Colonic mucosa (tissue), 4 donors: ENCODE results near the gene PTEN. TPM values are rescaled to one million over a fixed set of nuclear protein-coding genes. Genes with fewer than 3 reads are reported as not detected.

Experiments used
- DNase-seq: peaks from one replicate; pipeline ENCODE4 v3.0.0-alpha.2; 2020
- H3K27ac ChIP-seq: fragments of 200-600 bp; one replicate; pipeline ENCODE4 v1.8.0; 2021
- H3K27me3 ChIP-seq: fragments of 200-600 bp; one replicate; pipeline ENCODE4 v1.8.0; 2021
- H3K36me3 ChIP-seq: fragments of 200-600 bp; one replicate; pipeline ENCODE4 v1.8.0; 2021
- H3K4me1 ChIP-seq: fragments of 200-600 bp; one replicate; pipeline ENCODE4 v1.8.0; 2021; ENCODE audit warnings: mild to moderate bottlenecking
- H3K4me3 ChIP-seq: fragments of 200-600 bp; one replicate; pipeline ENCODE4 v1.8.0; 2021
- H3K9ac ChIP-seq, 2 donors: one replicate each; pipeline ENCODE4 v1.7.0; 2013; ENCODE audit warnings: control low read depth in 2 of 2, low read depth in 2 of 2, low read length in 2 of 2
- H3K9me3 ChIP-seq: fragments of 200-600 bp; one replicate; pipeline ENCODE4 v1.8.0; 2021
- CTCF ChIP-seq: fragments of 200-600 bp; IDR thresholded peaks from one replicate; pipeline ENCODE4 v1.8.0; 2022; ENCODE audit warnings: antibody characterized with exemption, mild to moderate bottlenecking
- intact Hi-C: fragments of 100-400 bp; cut with DNase I; formaldehyde crosslinking; loops from one replicate; pipeline ENCODE4 v1.14.1; 2022
- total RNA-seq, 2 donors: library from RNA; stranded (reverse); fragmentation: NEBNext Ultra II Directional in 1 of 2; extraction: Animal tissue kit (Norgen Biotek cat#: 25700) in 1 of 2; gene quantifications; one replicate each; pipeline ENCODE4 v1.2.1, GENCODE V29; 2021
- donor health status: healthy.
- donor health status: DM: no; HTN: no; CAD: no.
- donor health status: DM: no; HTN: no; CAD: no.

PTEN gene
- total RNA-seq, 2 donors from 2014 or later, result 79.2 to 111 TPM

GRCh38 chr10:87836098-87836497, 27.3 kb upstream of the PTEN start:
- Histone ChIP-seq H3K4me3 (no peak overlapping the region), H3K9ac (no peak overlapping the region), H3K9me3 (no peaks in the 10 kb centered on the region), H3K36me3 (no peaks in the 10 kb centered on the region), H3K27me3 (no peaks in the 10 kb centered on the region), H3K4me1 (no peaks in the 10 kb centered on the region), H3K27ac (no peak overlapping the region)
- no peak for DNase-seq
- intact Hi-C loops, result no loop called here
- TF ChIP-seq CTCF, result no peak

GRCh38 chr10:87837445-87837844, 26.0 kb upstream of the PTEN start:
- no peak for TF ChIP-seq CTCF
- Histone ChIP-seq H3K4me3 (no peak overlapping the region), H3K4me1 (no peaks in the 10 kb centered on the region), H3K9me3 (no peaks in the 10 kb centered on the region), H3K27ac (no peak overlapping the region), H3K9ac (no peak overlapping the region), H3K27me3 (no peaks in the 10 kb centered on the region), H3K36me3 (no peaks in the 10 kb centered on the region)
- intact Hi-C loops, result no loop called here
- no peak for DNase-seq

- no peak overlapping the region for H3K9ac ChIP-seq
- H3K4me3 ChIP-seq, result no peak overlapping the region
- no peaks in the 10 kb centered on the region for H3K9me3 ChIP-seq
- TF ChIP-seq CTCF, result no peak
- no peak overlapping the region for H3K27ac ChIP-seq
- H3K36me3 ChIP-seq, result no peaks in the 10 kb centered on the region
- intact Hi-C loops, result no loop called here
- no peaks in the 10 kb centered on the region for H3K27me3 ChIP-seq
- peaks cover 4% of the 10 kb centered on the region for H3K4me1 ChIP-seq
- DNase-seq, result no peak
Observed at GRCh38 chr10:87838650-87839049, 24.8 kb upstream of the PTEN start.

- TF ChIP-seq CTCF, result no peak
- Histone ChIP-seq H3K27ac (no peak overlapping the region), H3K4me1 (peaks cover 4% of the 10 kb centered on the region), H3K27me3 (no peaks in the 10 kb centered on the region), H3K4me3 (no peak overlapping the region), H3K9me3 (no peaks in the 10 kb centered on the region), H3K36me3 (no peaks in the 10 kb centered on the region), H3K9ac (no peak overlapping the region)
- no peak for DNase-seq
- intact Hi-C loops, result no loop called here
Observed at GRCh38 chr10:87841186-87841585, 22.2 kb upstream of the PTEN start.

GRCh38 chr10:87842220-87842641, 21.2 kb upstream of the PTEN start:
- Histone ChIP-seq H3K4me3 (no peak overlapping the region), H3K36me3 (no peaks in the 10 kb centered on the region), H3K4me1 (peaks cover 4% of the 10 kb centered on the region), H3K9ac (no peak overlapping the region), H3K9me3 (no peaks in the 10 kb centered on the region), H3K27me3 (no peaks in the 10 kb centered on the region), H3K27ac (peak overlapping the region; percentile 75)
- TF ChIP-seq CTCF, result no peak
- DNase-seq, result peak; percentile 73
- intact Hi-C loops, result no loop called here
